HS-5 (cell line): Measurements from ENCODE around the gene OR5D14.

Experiments
- DNase-seq: peaks from one replicate; pipeline ENCODE4 v3.0.0-alpha.2; 2012; ENCODE audit warnings: low read depth

OR5D14 gene

DNA sequence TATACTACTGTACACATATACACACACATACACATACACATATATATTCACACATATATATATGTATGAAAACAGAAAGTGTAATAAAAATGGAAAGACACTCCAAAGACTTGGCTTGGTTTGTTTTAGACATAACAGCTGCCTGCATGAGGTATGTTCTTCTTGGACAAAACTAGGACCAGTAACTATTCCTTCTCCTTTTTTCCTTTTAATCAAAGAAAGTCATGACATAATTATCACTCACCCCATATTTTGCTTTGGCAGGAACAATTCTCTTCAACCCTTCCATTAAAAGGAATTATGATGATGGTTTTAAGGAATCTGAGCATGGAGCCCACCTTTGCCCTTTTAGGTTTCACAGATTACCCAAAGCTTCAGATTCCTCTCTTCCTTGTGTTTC is at the start of gene OR5D14:
TSS of gene OR5D14 (plus strand) at position 301 of the 400 bp plus-strand sequence. CDS start at position 301, 0 bp downstream.
- no peak for DNase-seq

DNA sequence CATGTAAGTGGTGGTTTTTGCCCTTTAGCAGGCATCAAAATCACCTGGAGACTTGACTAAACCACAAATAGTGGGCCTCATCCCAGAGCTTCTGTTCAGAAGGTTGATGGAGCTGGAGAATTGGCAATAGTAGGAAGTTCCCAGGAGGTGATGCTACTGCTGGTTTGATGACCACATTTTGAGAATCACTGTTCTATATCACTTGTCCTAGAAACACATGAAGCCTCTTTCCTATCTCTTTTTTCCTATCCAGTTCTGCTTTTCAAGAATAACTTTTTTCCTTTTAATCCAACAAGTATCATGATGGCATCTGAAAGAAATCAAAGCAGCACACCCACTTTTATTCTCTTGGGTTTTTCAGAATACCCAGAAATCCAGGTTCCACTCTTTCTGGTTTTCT is 22.2 kb upstream of the OR5D14 start, which contains the start of gene OR5D13:
TSS of gene OR5D13 (plus strand) at position 301 of the 400 bp plus-strand sequence. CDS start at position 301, 0 bp downstream.
- DNase-seq = no peak

- no peak for DNase-seq
These were observed 3.8 kb upstream of the OR5D14 start for GRCh38 chr11:55791606-55792005.

GRCh38 chr11:55793321-55793720 is 2.0 kb upstream of the OR5D14 start:
- DNase-seq = no peak

GRCh38 chr11:55806248-55806647 is 10.9 kb downstream of the OR5D14 start:
- no peak for DNase-seq

DNA sequence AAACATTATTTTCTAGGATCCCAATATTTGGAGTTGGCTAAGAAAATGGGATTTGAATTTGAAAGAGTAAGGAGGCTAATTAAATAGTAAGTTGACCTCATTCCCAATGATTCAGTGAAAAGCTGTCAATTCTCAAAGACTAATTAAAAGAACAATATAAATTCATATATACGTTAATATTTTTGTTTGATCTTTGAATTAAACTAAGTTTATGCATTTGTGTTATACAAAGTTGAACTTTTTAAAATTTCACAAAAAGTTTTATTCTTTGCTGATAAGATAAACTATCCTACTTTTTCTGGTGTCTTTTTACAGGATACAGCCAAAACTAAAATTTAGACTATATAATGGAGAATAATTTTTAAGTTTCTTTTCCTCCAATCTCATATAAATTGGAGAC is 15.7 kb downstream of the OR5D14 start, which contains the start of gene OR5L1:
TSS of gene OR5L1 (plus strand) at position 301 of the 400 bp plus-strand sequence. CDS start 100 bp downstream, outside the sequence.
- DNase-seq = no peak

DNA sequence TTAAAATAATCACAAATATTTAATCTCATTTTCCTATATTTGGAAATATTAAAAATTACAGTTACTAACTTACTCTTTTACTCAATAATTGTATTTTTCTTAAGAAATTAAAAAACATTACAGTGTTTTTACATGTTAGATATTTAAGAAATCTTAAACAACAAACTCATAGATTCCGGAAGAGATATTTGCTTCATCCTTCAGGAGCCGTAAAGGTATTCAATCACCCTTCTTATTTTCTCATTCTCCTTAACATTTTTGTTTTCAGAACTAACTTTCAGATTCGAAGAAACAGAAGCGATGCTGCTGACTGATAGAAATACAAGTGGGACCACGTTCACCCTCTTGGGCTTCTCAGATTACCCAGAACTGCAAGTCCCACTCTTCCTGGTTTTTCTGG is 24.0 kb downstream of the OR5D14 start, which contains the start of gene OR5D18:
TSS of gene OR5D18 (plus strand) at position 301 of the 400 bp plus-strand sequence. CDS start at position 301, 0 bp downstream.
- no peak for DNase-seq

DNA sequence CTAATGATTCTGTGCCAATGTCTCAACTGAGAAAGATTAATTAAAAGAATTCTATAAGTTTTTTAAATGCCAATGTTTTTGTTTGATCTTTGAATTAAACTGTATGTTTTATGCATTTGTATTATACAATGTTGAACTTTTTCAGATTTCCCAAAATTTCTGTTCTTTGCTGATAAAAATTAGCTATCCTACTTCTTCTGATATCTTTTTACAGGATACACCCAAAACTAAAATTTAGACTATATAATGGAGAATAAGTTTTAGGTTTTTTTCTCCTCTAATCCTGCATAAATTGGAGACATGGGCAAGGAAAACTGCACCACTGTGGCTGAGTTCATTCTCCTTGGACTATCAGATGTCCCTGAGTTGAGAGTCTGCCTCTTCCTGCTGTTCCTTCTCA is 31.6 kb downstream of the OR5D14 start, which contains the start of gene OR5L2:
TSS of gene OR5L2 (plus strand) at position 301 of the 400 bp plus-strand sequence. CDS start at position 301, 0 bp downstream.
- no peak for DNase-seq

DNA sequence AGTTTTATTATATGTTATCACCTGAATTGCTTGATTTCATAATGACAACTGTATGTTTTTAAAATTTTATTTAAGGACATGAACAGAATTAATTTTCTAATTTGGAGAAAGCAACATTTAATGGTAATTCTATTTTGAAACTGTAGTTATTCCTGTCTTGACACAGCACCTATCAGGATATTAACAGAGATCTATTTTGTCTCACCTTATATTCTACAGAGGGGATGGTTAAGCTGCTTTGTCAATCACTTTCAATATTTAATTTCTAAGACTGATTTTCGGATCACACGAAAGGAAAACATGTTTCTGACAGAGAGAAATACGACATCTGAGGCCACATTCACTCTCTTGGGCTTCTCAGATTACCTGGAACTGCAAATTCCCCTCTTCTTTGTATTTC is 43.1 kb downstream of the OR5D14 start, which contains the start of gene OR5D16:
TSS of gene OR5D16 (plus strand) at position 301 of the 400 bp plus-strand sequence. CDS start at position 301, 0 bp downstream.
- no peak for DNase-seq
